Activated T-cell treated with anti-CD3 and anti-CD28 coated beads, Interleukin-2, amount 50 U/mL, for 1 hour (primary cell): Measurements from ENCODE around the gene RABGAP1.

Source experiments
- DNase-seq: peaks from one replicate; pipeline ENCODE4 v3.0.0-alpha.2; 2020

RABGAP1 gene

DNA sequence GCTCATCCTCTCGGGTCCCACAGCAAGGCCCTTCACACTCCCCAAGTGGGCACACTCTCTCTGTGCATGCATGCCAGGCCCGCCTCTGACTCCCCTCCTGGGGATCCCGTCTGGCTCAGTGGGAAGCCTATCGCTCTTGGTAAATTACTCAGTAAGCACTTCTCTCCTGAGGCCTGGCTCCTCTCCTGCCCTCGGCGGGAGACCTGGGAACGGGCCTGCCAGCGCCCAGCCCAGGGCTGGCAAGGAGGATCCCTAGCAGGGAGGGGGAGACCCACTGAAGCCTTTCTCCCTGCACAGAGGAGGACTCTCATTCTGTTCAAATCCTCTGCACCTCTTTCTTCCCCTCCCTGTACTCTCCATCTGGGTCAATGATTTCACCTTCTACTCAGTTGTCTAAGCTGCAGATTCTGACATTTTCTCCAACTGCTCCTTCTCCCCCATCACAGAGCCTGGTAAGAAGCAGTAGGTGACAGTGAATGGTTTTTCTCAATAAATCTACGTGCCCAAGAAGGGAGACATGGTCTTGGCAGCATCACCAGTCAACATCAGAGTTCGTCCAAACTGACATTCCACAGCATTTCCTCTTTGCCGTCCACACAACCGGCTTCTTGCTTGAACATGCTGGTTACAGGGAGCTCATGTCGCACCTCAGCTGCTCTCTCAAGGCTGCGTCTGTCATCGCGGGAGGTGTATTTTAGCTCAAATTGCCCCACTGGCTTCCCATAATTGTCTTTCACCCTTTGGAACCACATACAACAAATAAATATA, 174.5 kb downstream of the RABGAP1 start:
- no peak for DNase-seq

DNA sequence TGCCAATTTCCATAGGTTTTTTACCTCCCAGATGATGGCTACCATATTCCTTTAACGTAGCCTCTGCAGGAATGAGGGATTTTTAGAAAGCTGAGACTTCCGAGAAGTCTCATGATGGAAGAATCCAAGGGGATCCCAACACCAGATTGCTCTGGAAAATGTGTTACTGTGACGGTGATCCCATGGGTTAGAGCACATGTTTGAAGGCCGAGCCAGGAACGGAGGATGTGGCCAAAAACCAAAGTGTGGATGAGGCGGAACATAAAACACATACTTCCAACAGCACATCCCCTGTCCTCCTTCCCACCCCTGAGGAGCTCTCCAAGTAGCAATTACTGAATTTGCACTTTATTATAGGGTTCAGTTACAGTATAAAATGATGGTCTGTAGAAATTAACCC, 175.2 kb downstream of the RABGAP1 start:
- DNase-seq = no peak

- DNase-seq = no peak
These were observed 178.7 kb downstream of the RABGAP1 start for GRCh38 chr9:123119566-123119965.

DNA sequence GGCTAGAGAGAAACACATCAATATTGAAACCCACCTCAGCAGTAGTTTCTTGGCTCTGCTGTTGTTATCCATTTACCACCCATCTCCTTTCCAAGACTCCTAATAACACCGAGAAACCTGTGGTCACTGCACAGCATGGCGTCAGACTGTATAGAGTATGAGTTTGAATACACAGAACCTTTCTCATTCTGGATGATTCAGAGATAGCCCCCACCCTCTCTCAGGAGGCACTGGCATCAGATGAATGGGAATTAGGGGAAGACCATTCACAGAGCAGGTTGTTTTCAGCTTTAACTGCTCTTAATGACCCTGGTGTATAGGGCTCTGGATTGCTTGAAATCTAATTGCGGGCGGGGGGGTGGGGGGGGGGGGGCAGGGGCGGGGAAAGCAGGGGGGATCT, 179.3 kb downstream of the RABGAP1 start:
- no peak for DNase-seq

DNA sequence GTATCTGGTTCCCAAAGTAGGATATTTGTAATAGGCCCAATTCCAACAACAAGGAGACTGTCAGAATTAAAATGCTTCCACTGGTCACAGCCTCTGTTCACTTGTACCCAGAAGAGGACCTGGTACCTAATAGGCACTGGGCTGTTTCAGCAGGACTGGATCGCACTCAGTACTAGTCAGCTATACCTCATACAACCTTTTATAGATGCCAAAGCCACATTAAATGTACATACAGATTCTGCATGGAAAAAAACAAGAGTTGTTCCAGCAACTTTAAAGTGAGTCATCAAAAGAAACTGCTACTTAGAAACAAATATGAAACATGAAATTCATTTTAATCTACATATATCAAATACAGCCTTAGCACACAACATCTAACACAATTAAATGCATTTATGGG, 180.1 kb downstream of the RABGAP1 start:
- no peak for DNase-seq

DNA sequence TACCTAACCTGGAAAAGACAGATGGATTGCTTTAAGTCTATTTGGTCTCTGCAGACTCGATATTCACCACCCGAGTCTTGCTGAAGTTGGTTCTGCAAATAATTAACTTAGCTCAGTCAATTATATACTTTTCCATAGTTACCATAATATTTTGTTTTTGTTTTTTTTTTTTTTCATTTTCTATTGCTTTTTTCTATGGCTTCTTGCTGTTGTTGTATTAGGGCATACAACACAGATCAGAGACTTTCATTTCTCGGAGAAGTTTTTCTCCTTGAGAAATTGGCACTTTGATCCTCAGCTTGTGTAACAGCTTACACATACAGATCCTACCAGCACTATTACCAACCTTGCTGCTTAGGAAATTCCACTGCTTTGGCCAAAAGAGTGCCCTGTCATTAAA, 180.6 kb downstream of the RABGAP1 start:
- DNase-seq = no peak

- DNase-seq = no peak
These were observed 186.8 kb downstream of the RABGAP1 start for GRCh38 chr9:123127512-123128075.

- DNase-seq = no peak
These were observed 187.8 kb downstream of the RABGAP1 start for GRCh38 chr9:123128591-123128990.

DNA sequence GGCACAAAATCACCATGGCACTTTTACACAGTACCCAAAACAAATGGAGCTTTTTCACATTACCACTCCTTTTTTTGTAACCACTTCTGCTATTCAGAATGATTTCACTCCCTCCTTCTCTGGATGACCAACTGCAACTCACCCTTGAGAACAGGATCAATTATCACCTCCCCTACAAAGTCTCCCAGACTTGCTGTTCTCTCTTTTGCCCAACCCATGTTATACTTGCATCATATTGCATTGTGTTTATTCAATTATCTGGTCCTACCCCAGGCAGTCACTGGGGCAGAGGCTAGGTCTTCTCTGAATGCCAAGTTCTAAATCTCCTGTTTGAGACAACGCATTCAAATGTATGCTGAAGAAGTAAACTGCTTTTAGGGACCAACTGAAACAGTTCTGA, 188.6 kb downstream of the RABGAP1 start:
- DNase-seq = no peak

- DNase-seq = no peak
These were observed 190.4 kb downstream of the RABGAP1 start for GRCh38 chr9:123131258-123131657.

- DNase-seq = no peak
These were observed 191.2 kb downstream of the RABGAP1 start for GRCh38 chr9:123131993-123132392.

DNA sequence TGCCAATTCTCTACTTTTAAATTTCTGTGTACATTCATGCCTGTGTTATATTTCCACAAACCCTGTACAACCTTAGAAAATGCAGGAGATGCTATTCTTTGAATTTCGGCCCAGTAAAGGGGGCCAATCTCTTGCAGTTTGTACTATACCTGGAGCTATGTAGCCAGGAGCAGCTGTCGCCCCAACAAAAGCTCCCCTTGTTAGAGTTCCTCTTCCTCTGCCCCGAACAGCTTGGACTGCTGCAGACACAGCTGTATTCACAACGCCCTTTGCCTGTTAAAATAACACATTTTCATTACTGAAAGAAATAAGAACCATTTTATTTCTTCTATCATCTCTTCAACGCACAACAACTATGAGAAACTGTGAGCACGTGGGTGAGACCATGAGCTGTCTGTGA, 191.9 kb downstream of the RABGAP1 start:
- no peak for DNase-seq

GRCh38 chr9:123135430-123135829, 194.6 kb downstream of the RABGAP1 start:
- no peak for DNase-seq

DNA sequence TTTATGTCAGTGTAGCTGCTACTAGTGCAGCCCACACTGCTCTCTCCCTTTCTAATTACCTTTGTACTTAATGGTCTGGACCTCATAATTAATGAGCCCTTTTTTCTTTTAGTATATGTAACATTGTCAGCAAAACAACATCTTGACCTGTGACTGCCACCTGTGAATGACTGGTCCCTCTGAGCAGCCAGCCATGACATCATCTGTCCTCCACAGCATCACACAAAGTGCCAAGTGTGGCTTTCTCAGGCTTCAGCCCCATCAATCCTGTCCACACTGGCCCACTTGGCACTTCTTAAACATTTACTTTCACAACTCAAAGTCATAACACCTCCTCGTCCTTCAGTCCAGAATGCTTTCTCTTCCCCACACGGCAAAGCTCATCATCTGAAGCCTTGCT, 197.3 kb downstream of the RABGAP1 start:
- no peak for DNase-seq

DNA sequence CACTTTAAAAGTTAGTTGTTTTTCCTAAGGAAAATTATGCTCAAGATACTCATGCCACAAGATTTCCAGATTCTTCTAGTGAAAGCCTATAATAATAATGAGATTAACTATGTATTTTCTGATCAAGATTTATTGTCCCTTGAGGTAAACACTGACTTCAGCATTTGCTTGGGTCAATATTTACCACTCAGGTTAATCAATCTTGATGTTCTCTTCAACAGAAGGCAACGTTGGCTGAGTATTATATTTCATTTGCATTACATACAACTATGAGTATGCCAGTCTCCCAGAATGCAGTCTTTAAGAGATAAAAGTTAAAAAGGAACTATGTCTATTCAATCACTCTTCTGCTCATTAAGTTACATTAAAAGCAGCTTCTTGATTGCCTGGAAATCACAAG, 208.2 kb downstream of the RABGAP1 start:
- DNase-seq = no peak

DNA sequence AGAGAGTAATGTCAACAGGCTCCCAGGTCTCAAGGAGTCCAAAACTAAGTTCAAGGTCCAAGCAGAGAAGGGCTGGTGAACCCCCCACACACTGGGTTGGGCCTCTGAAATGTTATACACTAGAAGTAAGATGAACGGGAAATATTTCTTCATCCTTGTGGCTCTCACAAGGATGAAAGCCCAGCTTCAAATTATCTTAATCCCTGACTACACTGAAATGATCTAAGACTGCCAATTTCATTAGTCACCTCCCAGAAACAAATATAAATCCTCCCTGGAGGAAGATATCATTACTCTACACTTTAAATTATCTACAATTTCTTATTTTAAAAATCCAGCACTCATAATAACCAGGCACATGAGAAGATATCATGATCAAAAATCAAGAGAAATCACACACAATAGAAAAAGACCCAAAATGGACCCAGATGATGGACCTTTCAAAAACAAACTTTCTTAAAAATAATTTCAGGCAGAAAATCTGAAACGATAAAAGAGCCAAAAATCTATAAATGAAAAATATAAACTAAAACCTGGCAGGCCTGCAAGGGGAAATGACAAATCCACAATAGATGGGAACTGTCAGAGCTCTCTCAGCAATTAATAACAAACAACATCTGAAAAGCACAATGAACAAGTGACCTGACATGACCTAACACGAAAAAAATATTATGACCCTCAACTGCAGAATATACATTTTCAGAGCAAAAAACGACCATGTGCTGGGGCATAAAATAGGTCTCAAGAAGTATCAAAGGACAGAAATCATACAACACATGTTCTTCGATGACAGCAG, 210.1 kb downstream of the RABGAP1 start:
- DNase-seq = no peak
